ENCODE data around the gene CCDC138.

CCDC138 gene

GRCh38 chr2:108896741-108897140 lies 110.2 kb downstream of the CCDC138 start:
- no peak for DNase-seq (ENCODE audit: low spot score)

- DNase-seq (ENCODE audit: low spot score), result no peak
Observed at GRCh38 chr2:108898315-108899082, 111.9 kb downstream of the CCDC138 start.

- DNase-seq (ENCODE audit: low spot score), result no peak
Observed at GRCh38 chr2:108904680-108905079, 118.1 kb downstream of the CCDC138 start.

- no peak for DNase-seq (ENCODE audit: low spot score)
Observed at GRCh38 chr2:108905176-108905575, 118.6 kb downstream of the CCDC138 start.

- no peak for DNase-seq (ENCODE audit: low spot score)
Observed at GRCh38 chr2:108905906-108906305, 119.3 kb downstream of the CCDC138 start.

DNA sequence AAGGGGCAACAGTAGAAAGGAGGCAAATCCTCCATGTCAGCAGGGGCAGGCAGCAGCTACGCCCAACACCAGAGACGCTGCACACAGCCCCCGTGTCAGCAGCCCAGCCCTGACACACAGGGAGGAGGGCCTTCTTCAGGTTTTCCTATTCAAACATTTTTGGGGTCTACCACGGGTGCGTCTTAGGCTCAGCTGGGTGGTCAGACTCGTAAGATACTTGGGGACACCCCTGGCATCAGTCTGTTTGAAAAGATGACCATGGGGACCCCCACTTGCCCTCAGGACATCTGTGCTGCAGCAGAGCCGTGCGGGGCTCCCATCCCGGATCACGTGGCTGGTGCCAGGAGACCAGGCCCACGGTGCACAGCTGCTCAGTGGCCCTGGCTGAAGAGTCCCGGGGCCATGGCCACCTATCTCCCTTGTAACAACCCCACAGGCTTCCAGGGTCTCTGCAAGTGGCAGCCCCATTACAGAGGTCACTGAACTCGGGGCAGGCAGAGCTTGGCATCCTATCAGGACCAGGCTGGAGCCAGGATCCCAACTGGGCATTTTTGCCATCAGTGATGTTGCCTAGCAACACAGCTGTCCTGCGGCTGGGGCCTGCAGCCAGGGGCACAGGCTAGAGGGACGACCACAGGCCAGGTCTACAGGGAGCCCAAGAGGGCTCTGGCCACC lies 120.0 kb downstream of the CCDC138 start:
- DNase-seq (ENCODE audit: low spot score), result no peak

- DNase-seq (ENCODE audit: low spot score), result no peak
Observed at GRCh38 chr2:108907822-108908712, 121.5 kb downstream of the CCDC138 start.

DNA sequence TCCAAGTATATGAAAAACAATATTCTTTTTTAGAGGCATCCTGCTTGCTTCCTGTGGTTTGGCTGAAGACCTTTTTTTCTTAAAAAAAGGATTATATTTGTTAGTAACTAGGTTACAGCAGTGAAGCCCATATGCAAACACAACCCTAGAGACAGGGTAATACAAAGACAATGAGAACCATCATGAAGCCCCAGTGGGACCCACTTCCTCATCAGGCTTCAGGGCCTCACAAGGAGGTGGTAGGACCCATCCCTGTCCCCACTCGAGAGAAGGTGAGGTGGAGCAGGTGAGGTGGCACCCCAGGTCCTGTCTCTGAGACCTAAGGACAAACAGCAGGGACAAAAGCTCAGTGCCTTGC lies 122.1 kb downstream of the CCDC138 start:
- no peak for DNase-seq (ENCODE audit: low spot score)

DNA sequence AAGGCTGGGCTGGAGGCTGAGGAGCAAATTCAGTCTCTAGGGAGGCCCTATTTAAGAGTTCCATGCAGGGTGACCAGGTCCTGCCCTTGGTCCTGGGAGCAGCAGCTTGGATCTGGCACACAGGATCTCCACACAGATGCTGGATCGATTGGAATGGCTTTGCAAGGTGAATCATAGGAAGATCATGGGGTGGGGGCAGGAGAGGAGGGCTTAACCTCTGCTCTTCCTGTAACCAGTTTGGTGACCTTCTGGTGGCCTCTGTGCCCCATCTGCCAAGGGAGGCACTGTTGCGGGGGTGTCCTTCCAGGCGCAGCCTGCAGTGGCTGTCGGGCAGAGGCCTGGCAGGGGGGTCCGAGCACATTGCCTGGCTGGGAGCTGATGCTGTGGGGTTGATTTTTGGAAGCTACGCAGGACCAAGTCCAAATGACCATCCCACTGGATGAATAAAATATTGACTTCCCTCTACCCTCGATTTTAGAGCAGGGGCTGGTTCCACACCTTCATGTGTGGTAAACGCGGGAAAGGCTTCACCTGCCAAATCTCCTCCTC lies 122.8 kb downstream of the CCDC138 start:
- DNase-seq (ENCODE audit: low spot score), result no peak

DNA sequence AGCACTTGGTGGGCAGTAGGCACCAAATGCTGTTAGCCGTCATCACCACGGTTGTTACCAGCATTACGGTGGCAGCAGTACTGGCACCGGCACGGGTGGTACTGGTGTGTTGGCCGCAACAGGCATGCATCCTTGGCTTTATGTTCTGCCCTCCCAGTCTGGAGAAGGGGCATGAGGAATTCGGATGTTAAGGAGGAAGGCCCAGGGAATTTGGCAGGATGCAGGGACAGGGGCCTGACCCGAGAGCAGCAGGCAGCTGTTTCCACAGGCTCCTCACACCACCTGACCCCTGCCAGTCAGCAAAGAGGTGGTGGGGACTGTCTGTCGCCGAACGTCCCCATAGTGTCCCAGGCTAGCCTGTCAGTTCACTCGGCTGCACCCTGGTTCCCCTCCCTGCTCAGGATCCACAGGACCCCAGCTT lies 123.5 kb downstream of the CCDC138 start:
- no peak for DNase-seq (ENCODE audit: low spot score)

DNA sequence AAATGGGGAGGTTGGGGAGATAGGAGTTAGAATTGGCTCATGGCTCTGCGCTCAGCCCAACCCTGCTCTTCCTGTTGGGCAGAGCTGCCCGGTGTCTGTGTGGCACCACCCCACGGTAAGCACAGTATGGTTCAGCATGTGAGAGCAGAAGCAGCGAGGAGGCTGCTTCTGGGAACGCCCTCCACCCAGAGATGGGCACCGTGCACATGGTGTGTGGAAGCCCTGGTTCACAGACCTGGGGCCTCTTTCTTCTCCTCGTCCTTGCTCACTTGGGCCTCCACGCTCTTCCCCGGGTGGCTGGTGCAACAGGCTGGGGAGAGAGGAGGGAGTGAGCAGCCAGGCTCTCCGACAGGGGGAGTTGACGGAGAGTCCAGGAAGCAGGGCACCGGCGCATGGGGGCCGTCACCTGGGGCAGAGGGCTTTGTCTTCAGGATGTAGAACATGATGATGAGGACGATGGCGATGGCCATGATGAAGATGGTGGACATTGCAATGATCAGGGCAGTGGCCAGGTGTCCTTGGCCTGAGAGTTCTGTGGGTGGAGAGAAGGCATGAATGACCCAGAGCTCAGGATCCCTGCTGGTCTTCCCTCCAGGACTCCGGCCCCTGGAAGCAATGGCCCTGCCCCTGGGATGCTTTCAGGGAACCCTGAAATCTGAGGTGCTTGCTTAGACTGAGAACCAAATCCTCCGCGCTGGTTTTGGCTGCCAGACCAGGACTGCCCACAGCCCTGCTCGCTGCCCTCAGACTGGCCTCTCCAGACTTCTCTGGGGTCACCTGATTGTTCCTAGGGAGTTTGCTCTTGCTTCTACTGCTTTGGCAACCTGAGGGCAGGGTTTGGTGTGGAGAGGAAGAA lies 124.2 kb downstream of the CCDC138 start:
- no peak for DNase-seq (ENCODE audit: low spot score)

- DNase-seq (ENCODE audit: low spot score), result no peak
Observed at GRCh38 chr2:108911401-108911800, 124.8 kb downstream of the CCDC138 start.

- DNase-seq (ENCODE audit: low spot score), result no peak
Observed at GRCh38 chr2:108911807-108912628, 125.4 kb downstream of the CCDC138 start.

- no peak for DNase-seq (ENCODE audit: low spot score)
Observed at GRCh38 chr2:108912629-108912902, 126.0 kb downstream of the CCDC138 start.

DNA sequence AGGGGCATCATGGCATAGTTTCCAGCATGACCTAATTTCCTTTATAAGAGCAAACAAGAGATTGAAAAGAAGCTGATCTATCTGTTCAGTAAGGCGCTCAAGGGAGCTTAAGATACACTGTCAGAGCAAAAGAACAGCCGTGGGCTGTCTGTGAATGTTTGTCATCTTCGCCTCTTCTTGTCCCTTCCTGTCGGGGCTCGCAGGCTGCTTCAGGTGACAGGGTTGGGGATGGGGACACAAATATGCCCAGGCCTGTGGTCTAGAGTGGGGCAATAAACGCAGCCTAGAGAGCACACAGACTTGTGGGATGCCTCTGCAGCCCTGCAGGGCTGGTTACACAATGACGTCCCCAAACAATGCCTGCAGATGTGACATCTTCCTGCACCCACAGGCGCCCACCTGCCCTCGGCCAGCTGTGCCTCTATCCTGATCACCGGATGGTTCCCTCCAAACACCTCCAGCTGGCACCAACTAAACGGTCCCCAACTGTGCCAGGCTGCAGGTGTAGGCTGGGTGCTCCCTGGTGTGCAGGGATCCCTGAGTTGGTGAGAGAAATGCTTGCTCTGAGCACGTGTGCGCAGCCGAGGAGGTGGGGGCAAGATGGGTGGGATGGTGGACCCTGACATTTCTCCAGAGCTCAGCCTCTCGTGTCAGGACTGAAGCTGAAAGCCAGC lies 129.7 kb downstream of the CCDC138 start:
- DNase-seq (ENCODE audit: low spot score), result no peak

DNA sequence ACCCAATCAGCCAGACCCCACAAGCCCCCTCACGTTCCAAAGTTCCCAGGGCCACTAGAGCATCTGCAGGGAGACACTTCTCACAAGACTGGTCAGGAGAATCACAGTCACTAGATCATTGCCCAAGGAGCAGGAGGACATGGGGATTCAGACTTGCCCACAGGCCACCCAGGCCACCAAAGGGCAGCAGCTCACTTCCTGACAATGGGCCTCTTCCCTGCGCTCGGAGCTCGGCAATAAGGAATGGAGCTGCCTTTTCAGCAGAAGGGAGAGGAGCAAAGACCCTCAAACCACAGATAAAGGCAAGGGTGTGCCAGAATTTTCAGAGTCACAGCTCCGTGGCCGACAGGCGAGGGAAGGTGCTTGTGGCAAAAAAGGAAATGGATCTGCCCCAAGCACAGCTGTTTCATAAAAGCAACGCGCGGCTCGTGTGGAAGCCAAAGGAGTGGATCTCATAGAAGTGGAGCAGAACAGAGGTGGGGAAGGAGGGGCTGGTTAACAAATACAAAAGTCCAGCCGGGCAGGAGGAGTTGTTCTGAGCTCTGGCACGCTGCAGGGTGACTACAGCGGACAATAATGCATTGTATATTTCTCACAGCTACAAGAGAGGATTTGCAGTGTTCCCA lies 130.3 kb downstream of the CCDC138 start:
- no peak for DNase-seq (ENCODE audit: low spot score)

GRCh38 chr2:108917526-108917925 lies 131.0 kb downstream of the CCDC138 start:
- DNase-seq (ENCODE audit: low spot score), result no peak

GRCh38 chr2:108918156-108918874 lies 131.7 kb downstream of the CCDC138 start:
- no peak for DNase-seq (ENCODE audit: low spot score)

- DNase-seq (ENCODE audit: low spot score), result no peak
Observed at GRCh38 chr2:108918941-108919341, 132.4 kb downstream of the CCDC138 start.
